ENCODE measurements around the gene SLX4IP. TPM values are rescaled to one million over a fixed set of nuclear protein-coding genes. Genes with fewer than 3 reads are reported as not detected.

Gene SLX4IP
- total and polyA plus RNA-seq, 2 donors (not counting 1 experiment from before 2014, with no cell fraction given), result 1.9 to 8.1 TPM

DNA sequence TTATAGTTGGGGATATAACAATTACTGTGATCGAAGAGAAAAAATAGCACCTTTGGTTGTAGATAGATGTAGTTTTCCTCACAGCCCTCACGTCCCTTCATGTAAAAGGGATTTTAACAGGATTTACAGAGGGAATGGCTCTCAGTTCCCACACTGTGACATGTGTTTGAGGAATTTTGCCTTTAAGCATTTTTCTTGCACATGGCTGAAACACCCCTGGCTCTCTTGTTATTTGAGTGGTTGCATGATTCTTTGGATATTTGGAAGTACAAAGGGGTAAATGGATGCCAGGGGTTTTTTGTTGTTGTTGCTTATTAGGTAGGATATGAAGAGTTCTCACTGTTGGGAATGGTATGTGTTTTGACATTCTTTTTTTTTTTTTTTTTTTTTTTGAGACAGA, 190.5 kb downstream of the SLX4IP start:
- Histone ChIP-seq H3K9ac (ENCODE audit: insufficient read depth, low read length) (no peak overlapping the region), H2AFZ (ENCODE audit: low read length) (no peak overlapping the region), H3K4me3 (replicated peaks in 1 of 4; ENCODE audit: control extremely low read depth in 1 of 4, insufficient read depth in 1 of 4, low read depth in 3 of 4, low read length in 4 of 4) (no peak overlapping the region), H3K27ac (ENCODE audit: insufficient read depth, low read length) (no peak overlapping the region), H3K36me3 (ENCODE audit: control insufficient read depth, insufficient read depth, low read length) (no peaks in the 10 kb centered on the region), H3K27me3 (ENCODE audit: control insufficient read depth, insufficient read depth, low read length) (no peaks in the 10 kb centered on the region), H3K4me2 (ENCODE audit: extremely low read depth, insufficient read depth, low read length) (no peak overlapping the region), H4K20me1 (ENCODE audit: control insufficient read depth, extremely low read depth, insufficient read depth, low read length) (no peaks in the 10 kb centered on the region), H3K79me2 (ENCODE audit: control insufficient read depth, insufficient read depth, low read length) (no peaks in the 10 kb centered on the region), H3K4me1 (ENCODE audit: control insufficient read depth, extremely low read depth, insufficient read depth, low read length) (peaks cover 2% of the 10 kb centered on the region), H3K9me3 (ENCODE audit: control insufficient read depth, insufficient read depth, low read depth, low read length) (no peaks in the 10 kb centered on the region)
- no peak for TF ChIP-seq EZH2 (IDR thresholded peaks at IDR 0.05; ENCODE audit: low read length, missing control alignments)
- TF ChIP-seq, protein P1, sequence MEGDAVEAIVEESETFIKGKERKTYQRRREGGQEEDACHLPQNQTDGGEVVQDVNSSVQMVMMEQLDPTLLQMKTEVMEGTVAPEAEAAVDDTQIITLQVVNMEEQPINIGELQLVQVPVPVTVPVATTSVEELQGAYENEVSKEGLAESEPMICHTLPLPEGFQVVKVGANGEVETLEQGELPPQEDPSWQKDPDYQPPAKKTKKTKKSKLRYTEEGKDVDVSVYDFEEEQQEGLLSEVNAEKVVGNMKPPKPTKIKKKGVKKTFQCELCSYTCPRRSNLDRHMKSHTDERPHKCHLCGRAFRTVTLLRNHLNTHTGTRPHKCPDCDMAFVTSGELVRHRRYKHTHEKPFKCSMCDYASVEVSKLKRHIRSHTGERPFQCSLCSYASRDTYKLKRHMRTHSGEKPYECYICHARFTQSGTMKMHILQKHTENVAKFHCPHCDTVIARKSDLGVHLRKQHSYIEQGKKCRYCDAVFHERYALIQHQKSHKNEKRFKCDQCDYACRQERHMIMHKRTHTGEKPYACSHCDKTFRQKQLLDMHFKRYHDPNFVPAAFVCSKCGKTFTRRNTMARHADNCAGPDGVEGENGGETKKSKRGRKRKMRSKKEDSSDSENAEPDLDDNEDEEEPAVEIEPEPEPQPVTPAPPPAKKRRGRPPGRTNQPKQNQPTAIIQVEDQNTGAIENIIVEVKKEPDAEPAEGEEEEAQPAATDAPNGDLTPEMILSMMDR (conservative IDR thresholded peaks at IDR 0.05 in 1 of 2, IDR thresholded peaks at IDR 0.05 in 1 of 2; ENCODE audit: low read depth in 1 of 2, low read length in 2 of 2), result no peak
- DNase-seq (ENCODE audit: low read depth in 2 of 2), result no peak

DNA sequence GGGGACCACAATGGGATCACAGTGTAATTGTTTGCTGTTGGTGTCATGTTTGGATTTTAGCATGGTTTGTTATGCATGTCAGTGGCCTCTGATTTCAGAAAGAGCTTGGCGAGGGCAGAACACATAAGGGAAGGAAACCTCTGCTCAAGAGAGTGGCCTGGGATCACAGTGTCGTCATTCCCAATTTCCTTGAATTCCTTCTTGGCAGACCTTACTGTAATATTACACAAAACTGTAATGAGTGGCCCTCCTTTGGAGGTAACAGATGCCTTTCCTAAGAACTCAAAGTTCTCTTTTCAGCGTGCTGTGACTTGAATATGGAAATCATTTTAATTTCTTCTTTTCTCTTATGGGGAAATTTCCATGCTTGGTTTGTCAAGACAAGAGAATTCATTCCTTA, 191.8 kb downstream of the SLX4IP start:
- no peaks in the 10 kb centered on the region for H3K79me2 ChIP-seq (ENCODE audit: control insufficient read depth, insufficient read depth, low read length)
- H3K4me1 ChIP-seq (ENCODE audit: control insufficient read depth, extremely low read depth, insufficient read depth, low read length), result peaks cover 2% of the 10 kb centered on the region
- H3K9ac ChIP-seq (ENCODE audit: insufficient read depth, low read length), result no peak overlapping the region
- no peak overlapping the region for H3K4me3 ChIP-seq (replicated peaks in 1 of 4; ENCODE audit: control extremely low read depth in 1 of 4, insufficient read depth in 1 of 4, low read depth in 3 of 4, low read length in 4 of 4)
- no peaks in the 10 kb centered on the region for H3K36me3 ChIP-seq (ENCODE audit: control insufficient read depth, insufficient read depth, low read length)
- no peaks in the 10 kb centered on the region for H3K9me3 ChIP-seq (ENCODE audit: control insufficient read depth, insufficient read depth, low read depth, low read length)
- no peak overlapping the region for H3K4me2 ChIP-seq (ENCODE audit: extremely low read depth, insufficient read depth, low read length)
- no peaks in the 10 kb centered on the region for H3K27me3 ChIP-seq (ENCODE audit: control insufficient read depth, insufficient read depth, low read length)
- no peak overlapping the region for H2AFZ ChIP-seq (ENCODE audit: low read length)
- no peak overlapping the region for H3K27ac ChIP-seq (ENCODE audit: insufficient read depth, low read length)
- no peak for TF ChIP-seq EZH2 (IDR thresholded peaks at IDR 0.05; ENCODE audit: low read length, missing control alignments)
- TF ChIP-seq, protein P1 (conservative IDR thresholded peaks at IDR 0.05 in 1 of 2, IDR thresholded peaks at IDR 0.05 in 1 of 2; ENCODE audit: low read depth in 1 of 2, low read length in 2 of 2), result no peak
- peak in 1 of 2 donors; percentile 68 for DNase-seq (ENCODE audit: low read depth in 2 of 2)
- H4K20me1 ChIP-seq (ENCODE audit: control insufficient read depth, extremely low read depth, insufficient read depth, low read length), result no peaks in the 10 kb centered on the region

DNA sequence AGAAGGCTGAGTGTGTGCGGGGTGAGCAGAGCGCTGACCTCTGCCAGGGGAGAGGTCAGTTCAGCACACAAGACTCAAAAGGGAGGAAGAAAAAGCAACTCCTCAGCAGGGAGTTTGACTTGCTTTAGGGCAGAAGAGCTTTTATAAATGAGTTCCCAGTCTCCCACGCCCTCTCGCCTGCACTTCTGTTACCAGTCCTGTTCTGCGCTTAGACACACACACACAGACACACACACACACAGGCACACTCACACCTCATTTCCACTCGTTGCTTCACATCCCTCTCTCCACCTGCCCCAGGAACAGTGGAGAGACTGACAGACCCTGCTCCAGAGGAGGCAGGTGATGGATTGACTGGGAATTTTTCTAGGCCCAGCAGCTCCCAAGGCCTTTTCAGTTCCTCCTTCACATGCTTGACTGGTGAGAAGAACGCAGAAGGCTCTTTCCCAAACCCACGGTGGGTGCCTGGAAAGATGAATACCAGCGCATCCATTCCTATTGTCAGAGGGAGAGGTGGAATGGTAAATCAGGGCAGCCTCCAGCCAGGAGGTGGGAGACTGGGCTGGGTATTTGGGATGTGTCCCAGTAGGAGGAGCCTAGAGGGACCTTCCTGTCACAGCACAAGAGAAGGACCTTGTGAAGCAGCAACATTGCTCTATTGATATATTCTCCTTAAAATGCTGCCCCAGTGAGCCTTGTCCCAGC, 195.0 kb downstream of the SLX4IP start:
- H3K36me3 ChIP-seq (ENCODE audit: control insufficient read depth, insufficient read depth, low read length), result no peaks in the 10 kb centered on the region
- H3K9me3 ChIP-seq (ENCODE audit: control insufficient read depth, insufficient read depth, low read depth, low read length), result no peaks in the 10 kb centered on the region
- no peaks in the 10 kb centered on the region for H3K79me2 ChIP-seq (ENCODE audit: control insufficient read depth, insufficient read depth, low read length)
- H3K4me1 ChIP-seq (ENCODE audit: control insufficient read depth, extremely low read depth, insufficient read depth, low read length), result peaks cover 5% of the 10 kb centered on the region
- no peak for DNase-seq (ENCODE audit: low read depth in 2 of 2)
- no peak overlapping the region for H3K27ac ChIP-seq (ENCODE audit: insufficient read depth, low read length)
- no peak overlapping the region for H3K4me3 ChIP-seq (replicated peaks in 1 of 4; ENCODE audit: control extremely low read depth in 1 of 4, insufficient read depth in 1 of 4, low read depth in 3 of 4, low read length in 4 of 4)
- no peaks in the 10 kb centered on the region for H3K27me3 ChIP-seq (ENCODE audit: control insufficient read depth, insufficient read depth, low read length)
- TF ChIP-seq, protein P1 (conservative IDR thresholded peaks at IDR 0.05 in 1 of 2, IDR thresholded peaks at IDR 0.05 in 1 of 2; ENCODE audit: low read depth in 1 of 2, low read length in 2 of 2), result no peak
- no peak for TF ChIP-seq EZH2 (IDR thresholded peaks at IDR 0.05; ENCODE audit: low read length, missing control alignments)
- H3K9ac ChIP-seq (ENCODE audit: insufficient read depth, low read length), result no peak overlapping the region
- no peak overlapping the region for H2AFZ ChIP-seq (ENCODE audit: low read length)
- H4K20me1 ChIP-seq (ENCODE audit: control insufficient read depth, extremely low read depth, insufficient read depth, low read length), result no peaks in the 10 kb centered on the region
- no peak overlapping the region for H3K4me2 ChIP-seq (ENCODE audit: extremely low read depth, insufficient read depth, low read length)
